ENCODE measurements around the gene GLI1.
A peak's percentile ranks its signal among the peaks of the same experiment; 100 is the strongest.

Gene GLI1

DNA sequence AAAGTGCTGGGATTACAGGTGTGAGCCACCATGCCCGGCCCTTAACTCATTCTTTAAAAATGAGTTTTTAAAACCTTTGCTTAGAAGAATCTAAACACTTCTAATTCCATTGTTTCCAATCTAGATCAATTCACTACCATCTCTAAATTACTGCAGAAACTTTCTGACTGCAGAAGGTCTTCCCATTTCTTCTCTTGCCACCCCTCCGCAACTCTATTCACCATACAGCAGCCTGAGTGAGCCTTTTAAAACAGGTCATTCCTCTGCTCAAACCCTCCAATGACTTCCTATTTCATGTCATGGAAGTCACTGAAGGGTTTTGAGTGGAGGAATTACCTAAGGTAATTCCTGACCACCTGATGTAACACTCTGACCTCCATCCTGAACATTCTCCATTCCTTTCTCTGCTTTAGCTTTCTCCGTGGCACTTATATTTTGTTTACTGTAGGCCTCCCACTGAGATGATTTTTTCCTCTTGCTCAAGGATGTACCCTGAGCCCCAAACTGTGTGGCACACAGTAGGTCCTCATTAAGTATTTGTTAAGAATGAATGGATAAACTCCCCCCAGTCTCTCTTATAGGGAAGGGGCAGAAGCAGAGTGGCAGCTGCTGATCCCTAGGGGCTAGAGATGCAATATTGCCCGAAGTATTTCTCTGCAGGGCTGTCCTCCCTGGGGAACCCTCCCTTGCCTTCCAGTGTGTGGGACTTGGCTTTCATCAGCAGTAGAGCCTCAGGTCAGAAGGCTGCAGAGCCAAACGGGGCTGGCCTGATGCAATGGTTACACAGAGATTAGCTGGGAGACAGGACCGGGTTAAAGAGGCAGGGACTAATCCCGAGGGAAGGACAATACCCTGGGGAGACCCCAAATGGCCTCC, 59.6 kb downstream of the GLI1 start:
- Histone ChIP-seq H3K36me3 (ENCODE audit: control insufficient read depth, insufficient read depth, low read length) (peaks cover 24% of the 10 kb centered on the region), H3K27me3 (ENCODE audit: control insufficient read depth, insufficient read depth, low read length, poor library complexity, severe bottlenecking) (no peaks in the 10 kb centered on the region), H3K9me3 (ENCODE audit: control insufficient read depth, low read length) (no peaks in the 10 kb centered on the region), H3K27ac (ENCODE audit: insufficient read depth, low read depth, low read length, poor library complexity, severe bottlenecking) (peak overlapping the region; percentile 60), H3K4me1 (ENCODE audit: control insufficient read depth, insufficient read depth, low read length) (peaks cover 19% of the 10 kb centered on the region), H3K4me3 (ENCODE audit: insufficient read depth, low read depth, low read length) (peak overlapping the region; percentile 69)
- 35% methylated on average over 7 of the region's 7 CpGs for WGBS, 2 experiments

DNA sequence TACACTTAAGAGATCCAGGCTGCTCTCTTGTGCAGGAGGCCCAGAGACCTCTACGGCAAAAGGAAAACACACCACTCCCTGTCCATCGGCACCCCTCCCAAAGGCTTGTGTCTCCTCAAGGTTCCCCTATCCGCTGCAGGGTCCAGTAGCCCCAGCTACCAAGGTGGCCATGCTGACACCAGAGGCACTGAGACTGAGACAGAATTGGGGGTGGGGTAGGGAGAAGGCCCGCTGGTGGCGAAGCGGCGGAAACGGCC, 60.1 kb downstream of the GLI1 start:
- Histone ChIP-seq H3K4me3 (ENCODE audit: insufficient read depth, low read depth, low read length) (peak overlapping the region; percentile 69), H3K27me3 (ENCODE audit: control insufficient read depth, insufficient read depth, low read length, poor library complexity, severe bottlenecking) (no peaks in the 10 kb centered on the region), H3K27ac (ENCODE audit: insufficient read depth, low read depth, low read length, poor library complexity, severe bottlenecking) (peak overlapping the region; percentile 87), H3K9me3 (ENCODE audit: control insufficient read depth, low read length) (no peaks in the 10 kb centered on the region), H3K36me3 (ENCODE audit: control insufficient read depth, insufficient read depth, low read length) (peaks cover 18% of the 10 kb centered on the region), H3K4me1 (ENCODE audit: control insufficient read depth, insufficient read depth, low read length) (peaks cover 24% of the 10 kb centered on the region)
- whole genome bisulfite sequencing, 2 experiments = 3 to 4% methylated on average over 8 of the region's 8 CpGs

GRCh38 chr12:57520053-57520818, 60.7 kb downstream of the GLI1 start, which contains the start of gene DDIT3:
TSS of gene DDIT3 (minus strand) at chr12:57520514. CDS start at chr12:57517406, 3,108 bp downstream.
- Histone ChIP-seq H3K27me3 (ENCODE audit: control insufficient read depth, insufficient read depth, low read length, poor library complexity, severe bottlenecking) (no peaks in the 10 kb centered on the region), H3K27ac (ENCODE audit: insufficient read depth, low read depth, low read length, poor library complexity, severe bottlenecking) (peak within 1 kb of the TSS; percentile 94), H3K9me3 (ENCODE audit: control insufficient read depth, low read length) (no peaks in the 10 kb centered on the region), H3K4me1 (ENCODE audit: control insufficient read depth, insufficient read depth, low read length) (peaks cover 29% of the 10 kb centered on the region), H3K4me3 (ENCODE audit: insufficient read depth, low read depth, low read length) (peak within 1 kb of the TSS; percentile 69), H3K36me3 (ENCODE audit: control insufficient read depth, insufficient read depth, low read length) (peaks cover 13% of the 10 kb centered on the region)
- 0 to 1% methylated on average over 46 to 52 of the region's 52 CpGs for WGBS, 2 experiments

- Histone ChIP-seq H3K9me3 (ENCODE audit: control insufficient read depth, low read length) (no peaks in the 10 kb centered on the region), H3K4me3 (ENCODE audit: insufficient read depth, low read depth, low read length) (no peak overlapping the region), H3K27ac (ENCODE audit: insufficient read depth, low read depth, low read length, poor library complexity, severe bottlenecking) (peak overlapping the region; percentile 94), H3K4me1 (ENCODE audit: control insufficient read depth, insufficient read depth, low read length) (peaks cover 42% of the 10 kb centered on the region), H3K36me3 (ENCODE audit: control insufficient read depth, insufficient read depth, low read length) (peaks cover 4% of the 10 kb centered on the region), H3K27me3 (ENCODE audit: control insufficient read depth, insufficient read depth, low read length, poor library complexity, severe bottlenecking) (no peaks in the 10 kb centered on the region)
- 29 to 31% methylated on average over 17 of the region's 17 CpGs for WGBS, 2 experiments
These were observed 62.0 kb downstream of the GLI1 start for GRCh38 chr12:57521525-57522010.

Measured in ectodermal cell (in vitro differentiated cells).